Measurements from ENCODE around the gene TGIF2. TPM values are rescaled to one million over a fixed set of nuclear protein-coding genes. Genes with fewer than 3 reads are reported as not detected.

The TGIF2 gene
- total RNA-seq, 1 donor from 2014 or later, result 43.5 TPM

GRCh38 chr20:36572701-36573102 lies 695 bp upstream of the TGIF2 start:
- H3K4me1 Mint-ChIP-seq (ENCODE audit: unreplicated experiment), result peaks cover 39% of the 10 kb centered on the region
- no peak for DNase-seq (ENCODE audit: extremely low spot score, unreplicated experiment)
- TF ChIP-seq CTCF (conservative IDR thresholded peaks at IDR 0.05), result no peak
- no peaks in the 10 kb centered on the region for H3K36me3 Mint-ChIP-seq
- peak overlapping the region; percentile 96 for H3K27ac Mint-ChIP-seq
- H3K4me3 Mint-ChIP-seq, result peak overlapping the region; percentile 88
- H3K9me3 Mint-ChIP-seq, result no peaks in the 10 kb centered on the region
- no peaks in the 10 kb centered on the region for H3K27me3 Mint-ChIP-seq

GRCh38 chr20:36573798-36574365 lies 485 bp downstream of the TGIF2 start:
- Mint-ChIP-seq H3K9me3 (no peaks in the 10 kb centered on the region), H3K27me3 (no peaks in the 10 kb centered on the region), H3K4me3 (peak overlapping the region; percentile 70), H3K4me1 (ENCODE audit: unreplicated experiment) (peaks cover 39% of the 10 kb centered on the region), H3K27ac (no peak overlapping the region), H3K36me3 (no peaks in the 10 kb centered on the region)
- TF ChIP-seq CTCF (conservative IDR thresholded peaks at IDR 0.05), result no peak
- DNase-seq (ENCODE audit: extremely low spot score, unreplicated experiment), result peak; percentile 77

GRCh38 chr20:36574366-36575135 lies 1.2 kb downstream of the TGIF2 start:
- H3K27me3 Mint-ChIP-seq, result no peaks in the 10 kb centered on the region
- TF ChIP-seq CTCF (conservative IDR thresholded peaks at IDR 0.05), result no peak
- no peaks in the 10 kb centered on the region for H3K9me3 Mint-ChIP-seq
- H3K36me3 Mint-ChIP-seq, result no peaks in the 10 kb centered on the region
- DNase-seq (ENCODE audit: extremely low spot score, unreplicated experiment), result peak; percentile 79
- H3K27ac Mint-ChIP-seq, result peak overlapping the region; percentile 95
- H3K4me3 Mint-ChIP-seq, result peak overlapping the region; percentile 94
- peaks cover 37% of the 10 kb centered on the region for H3K4me1 Mint-ChIP-seq (ENCODE audit: unreplicated experiment)

GRCh38 chr20:36576081-36576445 lies 2.7 kb downstream of the TGIF2 start:
- Mint-ChIP-seq H3K4me3 (peak overlapping the region; percentile 94), H3K9me3 (no peaks in the 10 kb centered on the region)

GRCh38 chr20:36578356-36579041 lies 5.1 kb downstream of the TGIF2 start:
- TF ChIP-seq CTCF (conservative IDR thresholded peaks at IDR 0.05), result no peak
- Mint-ChIP-seq H3K27ac (no peak overlapping the region), H3K4me1 (ENCODE audit: unreplicated experiment) (peaks cover 13% of the 10 kb centered on the region), H3K36me3 (peaks cover 7% of the 10 kb centered on the region), H3K4me3 (no peak overlapping the region), H3K9me3 (no peaks in the 10 kb centered on the region), H3K27me3 (no peaks in the 10 kb centered on the region)
- DNase-seq (ENCODE audit: extremely low spot score, unreplicated experiment), result no peak

More at GRCh38 chr20:36576081-36576445, 2.7 kb downstream of the TGIF2 start:
- DNase-seq (ENCODE audit: extremely low spot score, unreplicated experiment), result no peak
- H3K27me3 Mint-ChIP-seq, result no peaks in the 10 kb centered on the region
- H3K36me3 Mint-ChIP-seq, result peaks cover 7% of the 10 kb centered on the region
- no peak for TF ChIP-seq CTCF (conservative IDR thresholded peaks at IDR 0.05)
- no peak overlapping the region for H3K27ac Mint-ChIP-seq
- peaks cover 30% of the 10 kb centered on the region for H3K4me1 Mint-ChIP-seq (ENCODE audit: unreplicated experiment)

All from type B pancreatic cell (in vitro differentiated cells).